ENCODE data around the gene BGN.

Gene BGN

DNA sequence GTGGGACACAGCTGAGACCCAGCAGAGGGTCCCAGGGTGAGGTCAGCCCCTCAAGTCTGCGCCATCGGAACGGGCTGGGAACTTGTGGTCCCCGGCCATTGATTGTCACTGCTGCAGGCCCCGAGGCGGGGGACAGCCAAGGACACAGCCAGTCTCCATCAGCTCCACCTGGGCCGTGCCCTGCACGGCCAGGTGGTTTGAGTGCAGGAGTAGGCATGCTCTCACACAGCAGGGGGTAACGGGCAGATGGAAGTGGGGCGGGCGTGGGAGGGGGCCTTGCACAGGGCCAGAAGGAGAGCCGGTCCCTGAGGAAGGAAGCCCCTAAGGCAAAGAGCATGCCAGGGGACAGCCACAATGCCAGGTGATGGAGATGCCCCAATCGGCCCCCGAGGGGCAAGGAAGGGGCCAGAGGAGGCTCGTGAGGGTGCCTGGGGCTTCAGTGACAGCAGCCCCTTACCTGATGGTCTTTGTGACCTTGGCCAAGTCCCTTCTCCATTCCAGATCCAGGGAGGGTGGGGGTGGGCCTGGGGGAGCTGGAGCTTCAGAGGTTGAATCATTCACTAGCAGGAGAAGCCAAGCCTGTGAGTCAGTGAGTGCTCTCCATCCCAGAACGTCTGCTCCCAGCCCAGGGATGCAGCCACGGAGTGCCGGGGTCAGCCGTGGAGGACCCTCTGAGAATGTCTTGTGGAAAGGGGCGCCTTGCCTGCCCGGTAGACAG is 24.9 kb downstream of the BGN start:
- TF ChIP-seq EGR1 (IDR thresholded peaks at IDR 0.05) (no peak), TAF1 (IDR thresholded peaks at IDR 0.05; ENCODE audit: low read depth) (no peak), CEBPB (IDR thresholded peaks at IDR 0.05) (no peak), RAD21 (IDR thresholded peaks at IDR 0.05; ENCODE audit: low read depth) (no peak), YY1 (IDR thresholded peaks at IDR 0.05; ENCODE audit: low read depth) (no peak)
- TF ChIP-seq, protein P1, sequence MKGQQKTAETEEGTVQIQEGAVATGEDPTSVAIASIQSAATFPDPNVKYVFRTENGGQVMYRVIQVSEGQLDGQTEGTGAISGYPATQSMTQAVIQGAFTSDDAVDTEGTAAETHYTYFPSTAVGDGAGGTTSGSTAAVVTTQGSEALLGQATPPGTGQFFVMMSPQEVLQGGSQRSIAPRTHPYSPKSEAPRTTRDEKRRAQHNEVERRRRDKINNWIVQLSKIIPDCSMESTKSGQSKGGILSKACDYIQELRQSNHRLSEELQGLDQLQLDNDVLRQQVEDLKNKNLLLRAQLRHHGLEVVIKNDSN (IDR thresholded peaks at IDR 0.05), result no peak

DNA sequence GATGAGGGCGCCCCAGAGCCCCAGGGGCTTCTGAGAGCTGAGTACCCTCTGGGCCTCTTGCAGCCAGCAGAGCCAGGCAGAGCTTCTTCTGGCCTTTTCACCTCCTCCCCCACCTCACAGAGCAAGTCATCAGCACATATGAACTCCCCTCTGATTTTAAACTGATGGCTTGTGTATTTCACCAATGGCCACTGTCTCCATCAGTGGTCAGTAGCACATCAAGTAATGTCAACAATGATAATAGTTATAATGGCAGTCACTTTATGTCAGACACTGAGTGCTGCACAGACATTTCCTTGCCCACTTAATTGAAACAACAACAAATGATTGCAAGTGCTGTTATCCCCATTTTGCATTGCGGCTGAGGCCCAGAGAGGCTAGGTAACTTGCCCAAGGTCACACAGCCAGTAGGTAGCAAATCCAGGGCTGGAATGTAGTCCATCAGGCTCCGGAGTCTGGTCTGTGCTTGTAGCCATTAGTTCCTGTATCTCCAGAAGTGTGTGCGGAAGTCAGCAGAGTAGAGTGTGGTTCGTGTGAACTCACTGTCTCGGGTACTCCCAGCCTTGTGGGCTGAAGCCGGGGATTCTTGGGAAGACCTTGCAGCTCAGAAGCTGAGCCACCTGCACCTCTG is 25.6 kb downstream of the BGN start:
- TF ChIP-seq TEAD4 (IDR thresholded peaks at IDR 0.05) (no peak), YY1 (IDR thresholded peaks at IDR 0.05; ENCODE audit: low read depth) (no peak), RAD21 (IDR thresholded peaks at IDR 0.05; ENCODE audit: low read depth) (no peak), CEBPB (IDR thresholded peaks at IDR 0.05) (no peak)
- TF ChIP-seq, protein P1 (IDR thresholded peaks at IDR 0.05), result no peak

DNA sequence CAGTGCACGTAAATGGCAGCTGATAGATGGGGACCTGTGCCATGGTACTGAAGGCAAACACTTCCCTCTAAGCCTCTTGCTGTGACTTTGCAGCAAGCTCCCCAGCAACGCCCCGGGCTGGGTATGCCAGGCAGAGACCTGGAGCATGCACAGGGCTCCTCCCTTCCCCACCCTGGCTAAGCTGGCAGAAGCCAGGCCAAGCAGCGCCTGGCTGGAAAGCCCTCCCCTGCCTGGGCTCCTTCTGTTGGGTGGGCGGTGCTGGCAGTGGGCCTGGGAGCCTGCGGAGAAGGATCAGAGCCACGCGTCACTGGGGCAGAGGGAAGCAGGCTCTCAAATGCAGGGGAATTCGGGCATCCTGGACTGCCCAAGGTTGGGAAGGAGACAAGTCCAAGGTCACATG is 26.3 kb downstream of the BGN start:
- TF ChIP-seq EGR1 (IDR thresholded peaks at IDR 0.05) (no peak), CREB1 (IDR thresholded peaks at IDR 0.05; ENCODE audit: low read depth) (no peak), TAF1 (IDR thresholded peaks at IDR 0.05; ENCODE audit: low read depth) (no peak), YY1 (IDR thresholded peaks at IDR 0.05; ENCODE audit: low read depth) (no peak), CEBPB (IDR thresholded peaks at IDR 0.05) (no peak), TCF12 (IDR thresholded peaks at IDR 0.05; ENCODE audit: low read depth) (no peak), ZBTB7A (IDR thresholded peaks at IDR 0.05; ENCODE audit: low read depth) (no peak), TEAD4 (IDR thresholded peaks at IDR 0.05) (no peak), RAD21 (IDR thresholded peaks at IDR 0.05; ENCODE audit: low read depth) (no peak)
- TF ChIP-seq, protein P2, sequence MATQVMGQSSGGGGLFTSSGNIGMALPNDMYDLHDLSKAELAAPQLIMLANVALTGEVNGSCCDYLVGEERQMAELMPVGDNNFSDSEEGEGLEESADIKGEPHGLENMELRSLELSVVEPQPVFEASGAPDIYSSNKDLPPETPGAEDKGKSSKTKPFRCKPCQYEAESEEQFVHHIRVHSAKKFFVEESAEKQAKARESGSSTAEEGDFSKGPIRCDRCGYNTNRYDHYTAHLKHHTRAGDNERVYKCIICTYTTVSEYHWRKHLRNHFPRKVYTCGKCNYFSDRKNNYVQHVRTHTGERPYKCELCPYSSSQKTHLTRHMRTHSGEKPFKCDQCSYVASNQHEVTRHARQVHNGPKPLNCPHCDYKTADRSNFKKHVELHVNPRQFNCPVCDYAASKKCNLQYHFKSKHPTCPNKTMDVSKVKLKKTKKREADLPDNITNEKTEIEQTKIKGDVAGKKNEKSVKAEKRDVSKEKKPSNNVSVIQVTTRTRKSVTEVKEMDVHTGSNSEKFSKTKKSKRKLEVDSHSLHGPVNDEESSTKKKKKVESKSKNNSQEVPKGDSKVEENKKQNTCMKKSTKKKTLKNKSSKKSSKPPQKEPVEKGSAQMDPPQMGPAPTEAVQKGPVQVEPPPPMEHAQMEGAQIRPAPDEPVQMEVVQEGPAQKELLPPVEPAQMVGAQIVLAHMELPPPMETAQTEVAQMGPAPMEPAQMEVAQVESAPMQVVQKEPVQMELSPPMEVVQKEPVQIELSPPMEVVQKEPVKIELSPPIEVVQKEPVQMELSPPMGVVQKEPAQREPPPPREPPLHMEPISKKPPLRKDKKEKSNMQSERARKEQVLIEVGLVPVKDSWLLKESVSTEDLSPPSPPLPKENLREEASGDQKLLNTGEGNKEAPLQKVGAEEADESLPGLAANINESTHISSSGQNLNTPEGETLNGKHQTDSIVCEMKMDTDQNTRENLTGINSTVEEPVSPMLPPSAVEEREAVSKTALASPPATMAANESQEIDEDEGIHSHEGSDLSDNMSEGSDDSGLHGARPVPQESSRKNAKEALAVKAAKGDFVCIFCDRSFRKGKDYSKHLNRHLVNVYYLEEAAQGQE (IDR thresholded peaks at IDR 0.05; ENCODE audit: low read depth), result no peak
- TF ChIP-seq, protein P3, sequence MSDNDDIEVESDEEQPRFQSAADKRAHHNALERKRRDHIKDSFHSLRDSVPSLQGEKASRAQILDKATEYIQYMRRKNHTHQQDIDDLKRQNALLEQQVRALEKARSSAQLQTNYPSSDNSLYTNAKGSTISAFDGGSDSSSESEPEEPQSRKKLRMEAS (IDR thresholded peaks at IDR 0.05), result no peak

DNA sequence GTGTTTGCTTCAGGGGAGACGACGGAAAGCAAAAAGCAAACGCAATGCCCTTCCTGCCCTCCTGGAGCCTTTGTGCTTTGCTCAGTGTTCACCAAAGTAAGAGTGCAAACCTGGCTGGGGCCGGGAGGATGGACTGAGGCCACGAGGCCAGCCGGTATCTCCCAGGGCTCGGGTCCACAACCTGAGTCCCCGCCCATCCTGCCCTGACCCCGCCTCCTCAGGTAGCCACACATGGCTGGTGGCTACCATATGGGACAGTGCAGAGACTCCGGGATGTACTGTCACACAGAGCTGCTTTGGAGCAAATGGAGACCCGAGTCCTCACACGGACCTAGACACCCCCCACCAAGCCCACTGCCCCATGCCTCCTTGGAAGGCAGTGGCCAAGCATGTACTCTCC is 27.5 kb downstream of the BGN start:
- TF ChIP-seq, protein P1 (IDR thresholded peaks at IDR 0.05), result no peak
- TF ChIP-seq ZBTB7A (IDR thresholded peaks at IDR 0.05; ENCODE audit: low read depth) (no peak), YY1 (IDR thresholded peaks at IDR 0.05; ENCODE audit: low read depth) (no peak), EP300 (IDR thresholded peaks at IDR 0.05; ENCODE audit: borderline replicate concordance) (no peak), TEAD4 (IDR thresholded peaks at IDR 0.05) (no peak), CEBPB (IDR thresholded peaks at IDR 0.05) (no peak), TAF1 (IDR thresholded peaks at IDR 0.05; ENCODE audit: low read depth) (no peak), FOXM1 (IDR thresholded peaks at IDR 0.05; ENCODE audit: borderline replicate concordance, low read depth) (no peak), RAD21 (IDR thresholded peaks at IDR 0.05; ENCODE audit: low read depth) (no peak), EGR1 (IDR thresholded peaks at IDR 0.05) (no peak), CREB1 (IDR thresholded peaks at IDR 0.05; ENCODE audit: low read depth) (no peak), NFIC (IDR thresholded peaks at IDR 0.05) (no peak), TCF12 (IDR thresholded peaks at IDR 0.05; ENCODE audit: low read depth) (no peak)
- TF ChIP-seq, protein P2 (IDR thresholded peaks at IDR 0.05; ENCODE audit: low read depth), result no peak
- TF ChIP-seq, protein P3 (IDR thresholded peaks at IDR 0.05), result no peak

DNA sequence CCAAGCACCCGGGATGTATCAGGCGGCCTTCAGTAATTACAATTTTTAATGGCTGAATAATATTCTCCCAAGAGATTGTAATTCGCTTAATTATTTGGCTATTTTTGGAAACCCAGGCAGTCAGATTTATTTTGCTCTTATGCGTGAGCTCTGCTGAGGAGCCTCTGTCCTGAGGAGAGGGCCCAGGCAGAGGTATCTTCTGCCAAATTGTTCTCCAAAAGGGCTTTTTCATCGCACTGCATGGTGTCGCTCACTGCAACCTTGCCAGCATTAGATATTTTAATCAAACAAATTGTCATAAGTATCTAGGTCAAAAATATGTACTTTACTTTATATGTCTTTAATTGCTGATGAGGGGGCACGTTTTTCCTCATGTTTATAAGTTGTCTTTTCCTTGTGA is 28.5 kb downstream of the BGN start:
- TF ChIP-seq, protein P3 (IDR thresholded peaks at IDR 0.05), result no peak
- TF ChIP-seq YY1 (IDR thresholded peaks at IDR 0.05; ENCODE audit: low read depth), result no peak
- no peak for TF ChIP-seq TEAD4 (IDR thresholded peaks at IDR 0.05)
- no peak for TF ChIP-seq RAD21 (IDR thresholded peaks at IDR 0.05; ENCODE audit: low read depth)
- no peak for TF ChIP-seq CREB1 (IDR thresholded peaks at IDR 0.05; ENCODE audit: low read depth)

All from Ishikawa (cell line).